KMS-11 (cell line): Measurements from ENCODE around the gene MRTFA.

ENCODE experiments used
- H2AFZ ChIP-seq: fragments of 200-600 bp; sonication (generic); 2 replicates; pipeline ENCODE4 v1.6.1; 2016; ENCODE audit warnings: antibody characterized with exemption, mixed run types, low read depth
- H3K27ac ChIP-seq: fragments of 200-600 bp; sonication (generic); 2 replicates; pipeline ENCODE4 v1.6.1; 2016; ENCODE audit warnings: mild to moderate bottlenecking, mixed run types
- H3K27me3 ChIP-seq: fragments of 200-600 bp; sonication (generic); 2 replicates; pipeline ENCODE4 v1.6.1; 2017; ENCODE audit warnings: mild to moderate bottlenecking, low read depth, mixed run types, moderate library complexity; ENCODE audit not compliant: insufficient read depth
- H3K36me3 ChIP-seq: fragments of 200-600 bp; sonication (generic); 2 replicates; pipeline ENCODE4 v1.6.1; 2017; ENCODE audit warnings: mild to moderate bottlenecking, mixed run types; ENCODE audit not compliant: insufficient read depth
- H3K4me1 ChIP-seq: fragments of 200-600 bp; sonication (generic); 2 replicates; pipeline ENCODE4 v1.6.1; 2016; ENCODE audit warnings: mild to moderate bottlenecking, low read depth, mixed run types; ENCODE audit not compliant: poor library complexity, severe bottlenecking
- H3K4me2 ChIP-seq: fragments of 200-600 bp; sonication (generic); 2 replicates; pipeline ENCODE4 v1.7.0; 2016; ENCODE audit warnings: mild to moderate bottlenecking, mixed run types
- H3K4me3 ChIP-seq: fragments of 200-600 bp; sonication (generic); IDR thresholded peaks from 2 replicates; pipeline ENCODE4 v1.6.1; 2017; ENCODE audit warnings: low read depth, low read length, mixed read lengths; ENCODE audit not compliant: insufficient read depth
- H3K79me2 ChIP-seq: fragments of 200-600 bp; sonication (generic); 2 replicates; pipeline ENCODE4 v1.6.1; 2016; ENCODE audit warnings: low read depth, mixed run types; ENCODE audit not compliant: insufficient read depth
- H3K9ac ChIP-seq: fragments of 200-600 bp; sonication (generic); 2 replicates; pipeline ENCODE4 v1.6.1; 2016; ENCODE audit warnings: mild to moderate bottlenecking, mixed run types
- H4K20me1 ChIP-seq: fragments of 200-600 bp; sonication (generic); 2 replicates; pipeline ENCODE4 v1.6.1; 2016; ENCODE audit warnings: mild to moderate bottlenecking, mixed run types; ENCODE audit not compliant: insufficient read depth
- TF ChIP-seq, protein P1 (sequence below): fragments of 200-600 bp; sonication (generic); conservative IDR thresholded peaks from 2 replicates; pipeline ENCODE4 v1.6.1; 2017; ENCODE audit warnings: low read depth, mild to moderate bottlenecking, antibody characterized with exemption, low read length, moderate library complexity, mixed read lengths

The MRTFA gene

GRCh38 chr22:40361100-40361499 is 275.4 kb downstream of the MRTFA start:
- Histone ChIP-seq H2AFZ (no peak overlapping the region), H3K4me1 (no peaks in the 10 kb centered on the region), H4K20me1 (no peaks in the 10 kb centered on the region), H3K4me2 (no peak overlapping the region), H3K27ac (no peak overlapping the region), H3K4me3 (no peak overlapping the region), H3K9ac (no peak overlapping the region), H3K79me2 (no peaks in the 10 kb centered on the region), H3K36me3 (peaks cover 28% of the 10 kb centered on the region; the same call in 1 of the 2 replicates), H3K27me3 (no peaks in the 10 kb centered on the region)
- TF ChIP-seq, protein P1, sequence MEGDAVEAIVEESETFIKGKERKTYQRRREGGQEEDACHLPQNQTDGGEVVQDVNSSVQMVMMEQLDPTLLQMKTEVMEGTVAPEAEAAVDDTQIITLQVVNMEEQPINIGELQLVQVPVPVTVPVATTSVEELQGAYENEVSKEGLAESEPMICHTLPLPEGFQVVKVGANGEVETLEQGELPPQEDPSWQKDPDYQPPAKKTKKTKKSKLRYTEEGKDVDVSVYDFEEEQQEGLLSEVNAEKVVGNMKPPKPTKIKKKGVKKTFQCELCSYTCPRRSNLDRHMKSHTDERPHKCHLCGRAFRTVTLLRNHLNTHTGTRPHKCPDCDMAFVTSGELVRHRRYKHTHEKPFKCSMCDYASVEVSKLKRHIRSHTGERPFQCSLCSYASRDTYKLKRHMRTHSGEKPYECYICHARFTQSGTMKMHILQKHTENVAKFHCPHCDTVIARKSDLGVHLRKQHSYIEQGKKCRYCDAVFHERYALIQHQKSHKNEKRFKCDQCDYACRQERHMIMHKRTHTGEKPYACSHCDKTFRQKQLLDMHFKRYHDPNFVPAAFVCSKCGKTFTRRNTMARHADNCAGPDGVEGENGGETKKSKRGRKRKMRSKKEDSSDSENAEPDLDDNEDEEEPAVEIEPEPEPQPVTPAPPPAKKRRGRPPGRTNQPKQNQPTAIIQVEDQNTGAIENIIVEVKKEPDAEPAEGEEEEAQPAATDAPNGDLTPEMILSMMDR = no peak
